ENCODE measurements around the gene PTPRT.

- no peak for TF ChIP-seq ELF1 (IDR thresholded peaks at IDR 0.05)
- TF ChIP-seq NRF1 (IDR thresholded peaks at IDR 0.05; ENCODE audit: low read depth, low read length): no peak
- TF ChIP-seq MAX (IDR thresholded peaks at IDR 0.05; ENCODE audit: low read depth): no peak
- TF ChIP-seq CTCF (IDR thresholded peaks at IDR 0.05): no peak
- no peak for TF ChIP-seq SMC3 (IDR thresholded peaks at IDR 0.05; ENCODE audit: low read depth, low read length)
- no peak for TF ChIP-seq GABPA (IDR thresholded peaks at IDR 0.05; ENCODE audit: low read depth)
- TF ChIP-seq FOXM1 (IDR thresholded peaks at IDR 0.05; ENCODE audit: low read depth): no peak
- TF ChIP-seq RAD21 (IDR thresholded peaks at IDR 0.05; ENCODE audit: low read length): no peak
- no peak for TF ChIP-seq RFX5 (IDR thresholded peaks at IDR 0.05; ENCODE audit: low read length)
- TF ChIP-seq PBX3 (IDR thresholded peaks at IDR 0.05): no peak
- TF ChIP-seq, protein P1, sequence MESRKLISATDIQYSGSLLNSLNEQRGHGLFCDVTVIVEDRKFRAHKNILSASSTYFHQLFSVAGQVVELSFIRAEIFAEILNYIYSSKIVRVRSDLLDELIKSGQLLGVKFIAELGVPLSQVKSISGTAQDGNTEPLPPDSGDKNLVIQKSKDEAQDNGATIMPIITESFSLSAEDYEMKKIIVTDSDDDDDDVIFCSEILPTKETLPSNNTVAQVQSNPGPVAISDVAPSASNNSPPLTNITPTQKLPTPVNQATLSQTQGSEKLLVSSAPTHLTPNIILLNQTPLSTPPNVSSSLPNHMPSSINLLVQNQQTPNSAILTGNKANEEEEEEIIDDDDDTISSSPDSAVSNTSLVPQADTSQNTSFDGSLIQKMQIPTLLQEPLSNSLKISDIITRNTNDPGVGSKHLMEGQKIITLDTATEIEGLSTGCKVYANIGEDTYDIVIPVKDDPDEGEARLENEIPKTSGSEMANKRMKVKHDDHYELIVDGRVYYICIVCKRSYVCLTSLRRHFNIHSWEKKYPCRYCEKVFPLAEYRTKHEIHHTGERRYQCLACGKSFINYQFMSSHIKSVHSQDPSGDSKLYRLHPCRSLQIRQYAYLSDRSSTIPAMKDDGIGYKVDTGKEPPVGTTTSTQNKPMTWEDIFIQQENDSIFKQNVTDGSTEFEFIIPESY (IDR thresholded peaks at IDR 0.05; ENCODE audit: borderline replicate concordance, low read depth): no peak
- TF ChIP-seq MXI1 (IDR thresholded peaks at IDR 0.05; ENCODE audit: low read depth, low read length): no peak
- no peak; a peak in 1 of 4 replicates for TF ChIP-seq EP300 (IDR thresholded peaks at IDR 0.05; ENCODE audit: borderline replicate concordance in 1 of 2, low read depth in 1 of 2, low read length in 1 of 2)
- TF ChIP-seq REST (IDR thresholded peaks at IDR 0.05; ENCODE audit: low read depth, low read length): no peak
Measured at GRCh38 chr20:42158272-42158671, 1031.4 kb downstream of the PTPRT start.

All from SK-N-SH (cell line).